Tibial nerve (tissue), 3 donors: ENCODE measurements around the gene CSPG4.

Experiments
- CTCF ChIP-seq, 5 experiments: fragments of 200-600 bp in 3 of 5; fragments of 450-650 bp in 2 of 5; sonication (generic) in 3 of 5; IDR thresholded peaks; one replicate each; pipeline ENCODE4 v1.5.1; 2016 to 2019; ENCODE audit warnings: antibody characterized with exemption in 5 of 5, mild to moderate bottlenecking in 3 of 5, moderate library complexity in 2 of 5
- POLR2A ChIP-seq, 2 donors: fragments of 450-650 bp; IDR thresholded peaks; one replicate each; pipeline ENCODE4 v1.6.1; 2017; ENCODE audit warnings: antibody characterized with exemption in 2 of 2, mild to moderate bottlenecking in 2 of 2, moderate library complexity in 2 of 2

DNA sequence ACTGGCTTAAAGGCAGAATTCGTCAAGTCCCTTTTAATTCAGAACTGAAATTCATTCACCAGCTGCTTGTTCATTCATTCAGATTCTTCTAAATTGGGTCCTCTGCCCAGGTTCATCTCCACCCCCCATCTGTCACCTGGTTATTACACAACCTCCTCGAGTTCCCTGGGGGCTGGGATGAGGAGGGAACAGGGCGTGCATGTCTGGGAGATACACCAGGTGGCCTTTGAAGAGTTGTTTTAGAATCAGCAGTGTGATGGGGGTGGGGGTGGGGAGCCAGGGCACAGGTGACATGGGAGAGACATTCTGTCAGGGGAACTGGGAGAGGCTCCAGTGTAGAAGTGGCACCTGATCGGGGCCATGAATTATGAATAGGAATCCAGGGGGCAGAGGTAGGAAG is 56.7 kb downstream of the CSPG4 start:
- TF ChIP-seq CTCF (IDR thresholded peaks at IDR 0.05) (no peak), POLR2A (IDR thresholded peaks at IDR 0.05) (no peak)
